ENCODE data around the gene KRTAP9-9. TPM values are rescaled to one million over a fixed set of nuclear protein-coding genes. Genes with fewer than 3 reads are reported as not detected.
"Not testable (repeated sequence)": the region's sequence is repeated elsewhere in the genome, so short reads cannot be mapped to it uniquely, and the experiment has no call there.

KRTAP9-9 gene
- polyA plus RNA-seq (2012; ENCODE audit: insufficient read depth, insufficient read length), result not detected

GRCh38 chr17:41255381-41256290 is at the start of gene KRTAP9-9:
TSS of gene KRTAP9-9 (plus strand) at chr17:41255384.
- not testable (repeated sequence) for DNase-seq (ENCODE audit: low read depth, low spot score); H3K4me3 ChIP-seq (ENCODE audit: low read length)

GRCh38 chr17:41211845-41212466 is 43.2 kb upstream of the KRTAP9-9 start:
- DNase-seq (ENCODE audit: low read depth, low spot score), result no peak
- no peak overlapping the region for H3K4me3 ChIP-seq (ENCODE audit: low read length)

DNA sequence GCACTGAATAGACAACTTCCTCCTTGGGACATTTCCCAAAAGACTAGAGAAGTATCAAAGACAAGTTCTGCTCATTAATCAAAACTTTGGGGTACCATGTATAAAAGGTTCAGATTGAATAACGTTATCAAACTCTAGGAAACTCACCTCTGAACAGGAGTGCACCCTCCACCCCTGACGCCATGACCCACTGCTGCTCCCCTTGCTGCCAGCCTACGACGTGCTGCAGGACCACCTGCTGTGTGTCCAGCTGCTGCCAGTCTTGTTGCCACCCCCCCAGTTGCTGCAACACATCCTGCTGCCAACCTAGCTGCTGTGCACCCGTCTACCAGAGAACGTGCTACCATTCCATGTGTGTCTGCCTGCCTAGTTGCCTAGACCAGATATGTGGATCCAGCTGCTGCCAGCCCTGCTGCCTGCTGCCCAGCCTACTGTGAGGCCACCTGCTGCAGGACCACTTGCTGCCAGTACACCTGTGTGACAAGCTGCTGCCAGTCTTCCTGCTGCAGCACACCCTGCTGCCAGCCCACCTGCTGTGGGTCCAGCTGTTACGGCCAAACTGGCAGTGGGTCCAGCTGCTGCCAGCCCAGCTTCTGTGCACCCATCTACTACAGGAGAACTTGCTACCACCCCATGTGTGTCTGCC is 42.5 kb upstream of the KRTAP9-9 start:
- no peak overlapping the region for H3K4me3 ChIP-seq (ENCODE audit: low read length)
- no peak for DNase-seq (ENCODE audit: low read depth, low spot score)

DNA sequence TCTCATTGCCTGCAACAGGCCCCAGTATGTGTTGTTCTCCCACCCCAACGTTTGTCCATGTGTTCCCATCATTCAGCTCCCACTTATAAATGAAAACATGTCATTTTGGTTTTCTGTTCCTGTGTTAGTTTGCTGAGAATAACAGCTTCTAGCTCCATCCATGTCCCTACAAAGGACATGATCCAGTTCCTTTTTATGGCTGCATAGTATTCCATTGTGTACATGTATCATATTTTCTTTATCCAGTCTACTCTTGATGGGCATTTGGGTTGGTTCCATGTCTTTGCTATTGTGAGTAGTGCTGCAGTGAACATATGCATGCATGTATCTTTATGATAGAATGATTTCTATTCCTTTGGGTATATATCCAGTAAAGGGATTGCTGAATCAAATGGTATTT is 39.5 kb upstream of the KRTAP9-9 start:
- no peak for DNase-seq (ENCODE audit: low read depth, low spot score)
- no peak overlapping the region for H3K4me3 ChIP-seq (ENCODE audit: low read length)

DNA sequence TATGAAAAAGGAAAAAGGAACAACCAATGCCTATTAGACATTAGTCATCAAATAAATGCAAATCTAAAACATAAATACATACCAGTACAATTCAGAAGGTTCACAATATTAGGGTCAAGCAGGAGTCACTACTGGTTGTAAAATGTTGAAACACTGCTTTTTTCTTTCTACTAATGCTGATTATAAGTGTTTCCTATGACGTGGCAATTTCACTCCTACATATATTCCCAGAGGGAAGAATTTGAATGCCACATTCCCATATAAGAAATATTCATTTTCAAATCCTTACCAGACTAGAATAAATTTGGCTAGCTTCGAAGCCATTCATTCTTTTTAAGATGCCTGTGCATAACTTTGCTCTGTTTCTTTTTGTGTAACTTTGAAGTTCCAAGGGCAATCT is 31.4 kb upstream of the KRTAP9-9 start:
- no peak for DNase-seq (ENCODE audit: low read depth, low spot score)
- H3K4me3 ChIP-seq (ENCODE audit: low read length), result no peak overlapping the region

GRCh38 chr17:41226051-41226450 is 29.1 kb upstream of the KRTAP9-9 start:
- H3K4me3 ChIP-seq (ENCODE audit: low read length), result no peak overlapping the region
- no peak for DNase-seq (ENCODE audit: low read depth, low spot score)

DNA sequence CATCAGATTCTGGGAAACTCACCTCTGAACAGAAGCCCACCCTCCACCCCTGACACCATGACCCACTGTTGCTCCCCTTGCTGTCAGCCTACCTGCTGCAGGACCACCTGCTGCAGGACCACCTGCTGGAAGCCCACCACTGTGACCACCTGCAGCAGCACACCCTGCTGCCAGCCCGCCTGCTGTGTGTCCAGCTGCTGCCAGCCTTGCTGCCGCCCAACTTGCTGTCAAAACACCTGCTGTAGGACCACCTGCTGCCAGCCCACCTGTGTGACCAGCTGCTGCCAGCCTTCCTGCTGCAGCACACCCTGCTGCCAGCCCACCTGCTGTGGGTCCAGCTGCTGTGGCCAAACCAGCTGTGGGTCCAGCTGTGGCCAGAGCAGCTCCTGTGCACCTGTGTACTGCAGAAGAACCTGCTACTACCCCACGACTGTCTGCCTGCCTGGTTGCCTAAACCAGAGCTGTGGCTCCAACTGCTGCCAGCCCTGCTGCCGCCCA is 28.5 kb upstream of the KRTAP9-9 start, which contains the start of gene KRTAP9-2:
TSS of gene KRTAP9-2 (plus strand) at position 51 of the 498 bp plus-strand sequence. CDS start at position 58, 7 bp downstream.
- DNase-seq (ENCODE audit: low read depth, low spot score); H3K4me3 ChIP-seq (ENCODE audit: low read length): not testable (repeated sequence)

- no peak overlapping the region for H3K4me3 ChIP-seq (ENCODE audit: low read length)
- no peak for DNase-seq (ENCODE audit: low read depth, low spot score)
Observed at GRCh38 chr17:41230094-41230493, 25.1 kb upstream of the KRTAP9-9 start.

- H3K4me3 ChIP-seq (ENCODE audit: low read length), result no peak overlapping the region
- DNase-seq (ENCODE audit: low read depth, low spot score), result no peak
Observed at GRCh38 chr17:41231731-41232130, 23.5 kb upstream of the KRTAP9-9 start.

- H3K4me3 ChIP-seq (ENCODE audit: low read length); DNase-seq (ENCODE audit: low read depth, low spot score): not testable (repeated sequence)
Observed at GRCh38 chr17:41232399-41233105, 22.6 kb upstream of the KRTAP9-9 start, which contains the start of gene KRTAP9-3. TSS of gene KRTAP9-3 (plus strand) at chr17:41232449. CDS start at chr17:41232502, 53 bp downstream.

DNA sequence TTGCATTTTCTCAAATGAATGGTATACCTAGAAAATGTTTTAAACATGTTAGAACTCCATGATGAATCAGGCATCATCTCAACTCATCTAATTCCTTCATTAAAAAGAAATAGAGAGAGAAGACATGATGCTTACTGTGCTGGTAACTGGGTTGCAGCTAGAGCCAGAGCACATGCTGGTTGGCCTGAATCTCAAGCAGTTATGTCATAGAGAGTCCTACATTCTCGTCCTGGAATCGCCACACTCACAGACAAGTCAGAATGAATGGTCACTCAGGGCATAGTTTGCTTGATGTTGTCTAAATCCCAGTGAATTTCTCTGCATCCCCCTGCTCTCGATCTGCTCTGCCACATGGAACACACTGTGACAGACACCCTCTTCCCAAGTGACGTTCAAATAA is 18.1 kb upstream of the KRTAP9-9 start:
- DNase-seq (ENCODE audit: low read depth, low spot score); H3K4me3 ChIP-seq (ENCODE audit: low read length): not testable (repeated sequence)

DNA sequence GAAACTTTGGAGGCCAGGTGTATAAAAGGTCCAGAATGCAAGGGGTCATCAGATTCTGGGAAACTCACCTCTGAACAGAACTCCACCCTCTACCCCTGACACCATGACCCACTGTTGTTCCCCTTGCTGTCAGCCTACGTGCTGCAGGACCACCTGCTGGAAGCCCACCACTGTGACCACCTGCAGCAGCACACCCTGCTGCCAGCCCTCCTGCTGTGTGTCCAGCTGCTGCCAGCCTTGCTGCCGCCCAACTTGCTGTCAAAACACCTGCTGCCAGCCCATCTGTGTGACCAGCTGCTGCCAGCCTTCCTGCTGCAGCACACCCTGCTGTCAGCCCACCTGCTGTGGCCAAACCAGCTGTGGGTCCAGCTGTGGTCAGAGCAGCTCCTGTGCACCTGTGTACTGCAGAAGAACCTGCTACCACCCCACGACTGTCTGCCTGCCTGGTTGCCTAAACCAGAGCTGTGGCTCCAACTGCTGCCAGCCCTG is 17.2 kb upstream of the KRTAP9-9 start, which contains the start of gene KRTAP9-8:
TSS of gene KRTAP9-8 (plus strand) at position 51 of the 489 bp plus-strand sequence. CDS start at position 104, 53 bp downstream.
- not testable (repeated sequence) for DNase-seq (ENCODE audit: low read depth, low spot score); H3K4me3 ChIP-seq (ENCODE audit: low read length)

DNA sequence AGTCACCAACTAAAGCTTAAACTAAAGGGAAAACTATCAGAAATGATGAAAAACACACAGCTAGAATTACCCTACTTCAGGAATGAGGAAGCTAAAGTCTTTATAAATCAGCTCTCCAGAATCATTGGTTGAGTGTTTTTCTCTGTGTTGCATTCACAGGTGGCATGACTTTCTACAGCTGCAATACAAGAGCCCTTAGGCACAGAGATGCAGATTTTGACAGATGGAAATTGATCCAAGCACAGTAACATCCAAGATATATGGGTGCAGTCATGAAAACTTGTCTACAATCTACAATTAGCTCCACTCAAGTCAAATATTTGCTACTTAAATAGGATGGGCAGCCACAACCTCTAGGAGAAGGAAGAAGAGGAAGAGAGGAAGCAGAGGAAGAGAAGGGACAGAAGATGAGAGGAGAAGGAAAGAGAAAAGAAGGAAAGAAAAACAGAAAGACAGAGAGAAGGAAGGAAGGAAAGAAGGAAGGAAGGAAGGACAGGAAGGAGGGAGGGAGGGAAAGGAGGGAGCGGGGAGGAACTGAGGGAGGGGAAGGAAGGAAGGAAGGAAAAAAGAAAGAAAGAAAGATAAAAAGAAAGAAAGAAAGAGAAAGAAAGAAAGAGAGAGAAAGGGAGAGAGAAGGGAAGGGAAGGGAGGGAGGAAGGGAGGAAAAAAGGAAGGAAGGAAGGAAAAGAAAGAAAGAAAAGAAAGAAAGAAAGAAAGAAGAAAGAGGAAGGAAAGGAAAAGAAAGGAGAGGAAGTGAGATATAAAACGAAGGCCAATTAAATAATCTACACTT is 8.0 kb upstream of the KRTAP9-9 start:
- DNase-seq (ENCODE audit: low read depth, low spot score); H3K4me3 ChIP-seq (ENCODE audit: low read length): not testable (repeated sequence)

DNA sequence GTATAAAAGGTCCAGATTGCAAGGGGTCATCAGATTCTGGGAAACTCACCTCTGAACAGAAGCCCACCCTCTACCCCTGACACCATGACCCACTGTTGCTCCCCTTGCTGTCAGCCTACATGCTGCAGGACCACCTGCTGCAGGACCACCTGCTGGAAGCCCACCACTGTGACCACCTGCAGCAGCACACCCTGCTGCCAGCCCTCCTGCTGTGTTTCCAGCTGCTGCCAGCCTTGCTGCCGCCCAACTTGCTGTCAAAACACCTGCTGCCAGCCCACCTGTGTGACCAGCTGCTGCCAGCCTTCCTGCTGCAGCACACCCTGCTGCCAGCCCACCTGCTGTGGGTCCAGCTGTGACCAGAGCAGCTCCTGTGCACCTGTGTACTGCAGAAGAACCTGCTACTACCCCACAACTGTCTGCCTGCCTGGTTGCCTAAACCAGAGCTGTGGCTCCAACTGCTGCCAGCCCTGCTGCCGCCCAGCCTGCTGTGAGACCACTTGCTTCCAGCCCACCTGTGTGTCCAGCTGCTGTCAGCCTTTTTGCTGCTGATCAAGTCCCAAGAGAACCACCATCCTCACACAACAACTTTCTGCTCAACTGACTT is 5.4 kb upstream of the KRTAP9-9 start, which contains the start of gene KRTAP9-4:
TSS of gene KRTAP9-4 (plus strand) at position 51 of the 604 bp plus-strand sequence. CDS start at position 85, 34 bp downstream.
- not testable (repeated sequence) for DNase-seq (ENCODE audit: low read depth, low spot score); H3K4me3 ChIP-seq (ENCODE audit: low read length)

- no peak overlapping the region for H3K4me3 ChIP-seq (ENCODE audit: low read length)
- DNase-seq (ENCODE audit: low read depth, low spot score), result no peak
Observed at GRCh38 chr17:41251261-41251660, 3.9 kb upstream of the KRTAP9-9 start.

GRCh38 chr17:41254861-41255260 is 323 bp upstream of the KRTAP9-9 start:
- DNase-seq (ENCODE audit: low read depth, low spot score), result no peak
- no peak overlapping the region for H3K4me3 ChIP-seq (ENCODE audit: low read length)

DNA sequence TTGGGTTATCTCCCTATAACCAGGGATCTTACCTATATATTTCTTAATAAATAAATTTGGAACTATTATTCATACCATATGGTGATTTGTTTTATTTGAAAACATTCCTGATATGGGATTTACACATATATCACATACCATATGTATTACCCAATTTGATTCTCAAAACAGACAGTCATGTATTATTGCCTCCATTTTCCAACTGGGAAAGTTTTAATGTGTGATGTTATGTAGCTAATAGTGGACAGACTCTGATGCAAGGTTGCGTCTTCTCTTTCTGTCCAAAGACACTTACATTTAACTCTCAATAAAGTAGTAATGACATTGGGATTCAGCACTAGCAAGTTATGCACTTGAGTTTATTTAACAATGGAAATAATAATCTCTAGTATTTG is 1.1 kb downstream of the KRTAP9-9 start:
- no peak for DNase-seq (ENCODE audit: low read depth, low spot score)
- H3K4me3 ChIP-seq (ENCODE audit: low read length), result no peak overlapping the region
